OCI-LY1 (cell line): Measurements from ENCODE around the gene ZFPM1.

Experiments used
- H2AFZ ChIP-seq: fragments of 200-600 bp; sonication (generic), shearing (Covaris generic); 2 replicates; pipeline ENCODE4 v1.6.0; 2014; ENCODE audit warnings: antibody characterized with exemption, mild to moderate bottlenecking, low read length
- H3F3A ChIP-seq: fragments of 200-600 bp; sonication (generic), shearing (Covaris generic); 2 replicates; pipeline ENCODE4 v1.6.0; 2014; ENCODE audit warnings: mild to moderate bottlenecking, antibody characterized with exemption, low read length, moderate library complexity; ENCODE audit not compliant: insufficient read depth
- H3K27ac ChIP-seq: fragments of 200-600 bp; sonication (generic); 2 replicates; pipeline ENCODE4 v1.5.1; 2014; ENCODE audit warnings: low read length, mixed run types, mild to moderate bottlenecking, low read depth; ENCODE audit not compliant: poor library complexity, severe bottlenecking
- H3K27me3 ChIP-seq: fragments of 200-600 bp; sonication (generic); 2 replicates; pipeline ENCODE4 v1.6.0; 2014; ENCODE audit warnings: antibody characterized with exemption, mild to moderate bottlenecking, low read length, moderate library complexity; ENCODE audit not compliant: insufficient read depth
- H3K36me3 ChIP-seq: fragments of 200-600 bp; sonication (generic); 2 replicates; pipeline ENCODE4 v1.6.1; 2014; ENCODE audit warnings: mild to moderate bottlenecking, antibody characterized with exemption, low read length, moderate library complexity, mixed read lengths; ENCODE audit not compliant: insufficient read depth
- H3K4me1 ChIP-seq: fragments of 200-600 bp; sonication (generic); 2 replicates; pipeline ENCODE4 v1.5.1; 2014; ENCODE audit warnings: mild to moderate bottlenecking, low read length, moderate library complexity; ENCODE audit not compliant: insufficient read depth, severe bottlenecking
- H3K4me2 ChIP-seq: fragments of 200-600 bp; sonication (generic), shearing (Covaris generic); 2 replicates; pipeline ENCODE4 v1.6.1; 2014; ENCODE audit warnings: low read length
- H3K4me3 ChIP-seq: fragments of 200-600 bp; sonication (generic); 2 replicates; pipeline ENCODE4 v1.5.1; 2014; ENCODE audit warnings: low read length, low read depth, mild to moderate bottlenecking, mixed read lengths; ENCODE audit not compliant: poor library complexity, severe bottlenecking
- H3K79me2 ChIP-seq: fragments of 200-600 bp; shearing (Covaris generic); 2 replicates; pipeline ENCODE4 v1.6.1; 2016; ENCODE audit warnings: mixed run types, low read length, mixed read lengths; ENCODE audit not compliant: insufficient read depth
- H3K9ac ChIP-seq: fragments of 200-600 bp; sonication (generic), shearing (Covaris generic); 2 replicates; pipeline ENCODE4 v1.6.1; 2014; ENCODE audit warnings: mild to moderate bottlenecking, low read length, mixed read lengths
- H3K9me2 ChIP-seq: fragments of 200-600 bp; sonication (generic), shearing (Covaris generic); 2 replicates; pipeline ENCODE4 v1.6.1; 2014; ENCODE audit warnings: low read depth, mild to moderate bottlenecking, low read length, mixed read lengths
- H3K9me3 ChIP-seq: fragments of 200-600 bp; shearing (Covaris generic); 2 replicates; pipeline ENCODE4 v1.6.1; 2014; ENCODE audit warnings: low read length, mixed read lengths
- H4K20me1 ChIP-seq: fragments of 200-600 bp; sonication (generic), shearing (Covaris generic); 2 replicates; pipeline ENCODE4 v1.6.0; 2016; ENCODE audit warnings: mild to moderate bottlenecking, low read length; ENCODE audit not compliant: insufficient read depth
- EZH2 ChIP-seq: fragments of 200-600 bp; sonication (generic), shearing (Covaris generic); IDR thresholded peaks from 2 replicates; pipeline ENCODE4 v1.8.0; 2017; ENCODE audit warnings: borderline replicate concordance, mixed run types, mild to moderate bottlenecking, antibody characterized with exemption, low read length, moderate library complexity, mixed read lengths
- TF ChIP-seq, protein P1 (sequence below): fragments of 200-600 bp; sonication (generic), shearing (Covaris generic); IDR thresholded peaks from 2 replicates; pipeline ENCODE4 v1.5.1; 2017; ENCODE audit warnings: mild to moderate bottlenecking, antibody characterized with exemption, low read length, moderate library complexity, mixed read lengths

Gene ZFPM1

DNA sequence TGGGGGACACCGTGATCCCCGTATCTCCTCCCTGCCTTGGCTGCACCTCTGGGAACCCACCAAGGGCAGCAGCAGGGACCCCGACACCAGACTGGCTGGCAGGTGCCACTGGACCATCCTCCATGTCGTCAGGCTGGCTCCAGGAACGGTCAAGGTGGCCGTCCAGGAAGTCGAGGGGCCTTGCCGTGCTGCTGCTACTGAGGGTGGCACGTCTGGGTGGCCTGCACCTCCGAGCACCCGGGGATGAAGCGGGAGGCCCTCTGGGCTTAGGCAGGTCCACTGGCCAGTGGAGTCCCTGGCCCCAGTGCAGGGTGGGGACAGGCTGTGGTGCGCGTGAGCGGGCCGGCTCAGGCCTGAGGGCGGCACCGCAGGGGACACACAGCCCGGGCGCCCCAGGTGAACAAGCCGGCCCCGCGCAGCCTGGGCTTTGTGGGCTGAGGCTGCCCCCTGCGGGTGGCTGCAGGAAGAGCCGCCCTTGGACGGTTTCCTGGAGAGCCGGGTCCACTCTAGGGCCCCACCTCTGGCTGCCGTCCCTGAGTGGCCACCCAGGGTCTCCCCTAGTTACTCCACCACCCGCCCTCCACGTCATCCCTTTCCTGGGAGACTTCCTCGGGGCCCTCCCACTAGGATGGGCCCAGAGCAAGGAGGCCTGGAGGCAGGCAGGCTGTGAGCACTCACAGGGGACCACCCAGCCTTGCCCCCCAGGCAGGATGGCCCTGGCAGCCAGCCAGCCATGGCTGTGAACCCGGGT, 74.3 kb downstream of the ZFPM1 start:
- H3K4me2 ChIP-seq: no peak overlapping the region
- H3K27me3 ChIP-seq: no peaks in the 10 kb centered on the region; the same call in 1 of the 2 replicates
- no peaks in the 10 kb centered on the region for H3K36me3 ChIP-seq
- no peaks in the 10 kb centered on the region for H3K9me3 ChIP-seq
- no peak overlapping the region for H3K27ac ChIP-seq
- no peaks in the 10 kb centered on the region for H4K20me1 ChIP-seq
- H3K79me2 ChIP-seq: no peaks in the 10 kb centered on the region
- H3F3A ChIP-seq: no peaks in the 10 kb centered on the region
- H3K4me3 ChIP-seq: no peak overlapping the region
- no peak overlapping the region for H3K9ac ChIP-seq
- no peaks in the 10 kb centered on the region for H3K9me2 ChIP-seq
- H3K4me1 ChIP-seq: no peaks in the 10 kb centered on the region
- H2AFZ ChIP-seq: no peak overlapping the region
- TF ChIP-seq, protein P1, sequence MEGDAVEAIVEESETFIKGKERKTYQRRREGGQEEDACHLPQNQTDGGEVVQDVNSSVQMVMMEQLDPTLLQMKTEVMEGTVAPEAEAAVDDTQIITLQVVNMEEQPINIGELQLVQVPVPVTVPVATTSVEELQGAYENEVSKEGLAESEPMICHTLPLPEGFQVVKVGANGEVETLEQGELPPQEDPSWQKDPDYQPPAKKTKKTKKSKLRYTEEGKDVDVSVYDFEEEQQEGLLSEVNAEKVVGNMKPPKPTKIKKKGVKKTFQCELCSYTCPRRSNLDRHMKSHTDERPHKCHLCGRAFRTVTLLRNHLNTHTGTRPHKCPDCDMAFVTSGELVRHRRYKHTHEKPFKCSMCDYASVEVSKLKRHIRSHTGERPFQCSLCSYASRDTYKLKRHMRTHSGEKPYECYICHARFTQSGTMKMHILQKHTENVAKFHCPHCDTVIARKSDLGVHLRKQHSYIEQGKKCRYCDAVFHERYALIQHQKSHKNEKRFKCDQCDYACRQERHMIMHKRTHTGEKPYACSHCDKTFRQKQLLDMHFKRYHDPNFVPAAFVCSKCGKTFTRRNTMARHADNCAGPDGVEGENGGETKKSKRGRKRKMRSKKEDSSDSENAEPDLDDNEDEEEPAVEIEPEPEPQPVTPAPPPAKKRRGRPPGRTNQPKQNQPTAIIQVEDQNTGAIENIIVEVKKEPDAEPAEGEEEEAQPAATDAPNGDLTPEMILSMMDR: peak; percentile 64
- no peak for TF ChIP-seq EZH2

DNA sequence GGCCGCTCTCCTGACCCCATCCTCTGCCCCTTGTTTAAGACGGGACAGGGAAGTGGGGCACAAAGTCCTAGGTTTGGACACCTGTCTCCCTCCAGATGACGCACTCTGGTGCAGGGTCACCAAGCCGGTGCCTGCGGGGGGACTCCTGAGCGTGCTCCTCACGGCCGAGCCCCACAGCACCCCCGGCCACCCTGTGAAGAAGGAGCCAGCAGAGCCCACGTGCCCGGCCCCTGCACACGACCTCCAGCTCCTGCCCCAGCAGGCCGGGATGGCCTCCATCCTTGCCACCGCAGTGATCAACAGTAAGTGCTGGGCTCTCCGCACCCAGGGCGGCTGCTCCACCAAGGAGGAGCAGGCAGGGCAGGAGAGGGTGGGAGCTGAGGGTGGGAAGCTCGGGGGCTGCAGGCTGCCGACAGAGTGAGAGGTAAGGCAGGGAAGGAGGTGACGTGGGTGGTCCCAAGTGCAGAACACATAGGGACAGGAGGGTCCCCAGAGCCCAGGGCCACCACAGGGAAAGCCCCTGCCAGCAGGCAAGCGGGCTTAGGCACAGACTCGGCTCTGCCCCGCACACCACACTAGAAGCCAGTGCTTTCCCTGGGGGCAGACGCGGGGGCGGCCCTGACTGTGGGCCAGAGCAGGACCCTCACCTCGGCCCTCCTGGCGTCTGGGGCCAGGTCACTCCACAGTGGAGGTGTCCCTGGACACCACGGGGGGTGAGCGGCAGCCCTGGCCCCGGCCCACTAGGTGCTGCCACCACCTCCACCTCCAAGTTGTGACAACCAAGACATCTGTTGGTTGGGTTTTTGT, 75.1 kb downstream of the ZFPM1 start:
- Histone ChIP-seq H3K4me3 (no peak overlapping the region), H3F3A (no peaks in the 10 kb centered on the region), H3K9ac (no peak overlapping the region), H3K27ac (no peak overlapping the region), H2AFZ (no peak overlapping the region), H3K27me3 (no peaks in the 10 kb centered on the region; the same call in 1 of the 2 replicates), H3K9me3 (no peaks in the 10 kb centered on the region), H4K20me1 (no peaks in the 10 kb centered on the region), H3K79me2 (no peaks in the 10 kb centered on the region), H3K4me2 (no peak overlapping the region), H3K36me3 (no peaks in the 10 kb centered on the region), H3K9me2 (no peaks in the 10 kb centered on the region), H3K4me1 (no peaks in the 10 kb centered on the region)
- TF ChIP-seq, protein P1: no peak
- no peak for TF ChIP-seq EZH2

DNA sequence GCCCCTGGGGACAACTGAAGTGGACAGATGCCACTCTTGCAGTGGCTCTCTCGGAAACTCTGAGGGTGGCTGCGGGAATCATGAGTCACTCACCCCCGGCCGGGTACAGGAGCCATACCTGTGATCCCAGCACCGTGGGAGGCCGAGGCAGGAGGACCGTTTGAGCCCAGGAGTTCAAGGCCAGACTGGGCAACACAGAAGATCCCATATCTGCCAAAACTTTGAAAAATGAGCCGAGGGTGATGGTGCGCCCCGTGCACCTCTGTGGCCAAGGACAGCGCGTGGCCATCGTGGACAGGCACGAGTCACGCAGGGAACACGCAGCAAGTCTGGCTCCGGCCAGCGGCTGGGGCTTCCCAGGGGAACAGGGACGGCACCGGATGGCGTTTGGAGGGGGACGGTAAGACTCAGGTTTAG, 75.8 kb downstream of the ZFPM1 start:
- no peaks in the 10 kb centered on the region; the same call in 1 of the 2 replicates for H3K27me3 ChIP-seq
- no peak overlapping the region for H2AFZ ChIP-seq
- no peaks in the 10 kb centered on the region for H3K9me2 ChIP-seq
- H3K4me3 ChIP-seq: no peak overlapping the region
- H3F3A ChIP-seq: no peaks in the 10 kb centered on the region
- no peak overlapping the region for H3K4me2 ChIP-seq
- TF ChIP-seq, protein P1: no peak
- TF ChIP-seq EZH2: no peak
- no peaks in the 10 kb centered on the region for H4K20me1 ChIP-seq
- H3K9ac ChIP-seq: no peak overlapping the region
- H3K79me2 ChIP-seq: no peaks in the 10 kb centered on the region
- H3K36me3 ChIP-seq: no peaks in the 10 kb centered on the region
- H3K27ac ChIP-seq: no peak overlapping the region
- H3K9me3 ChIP-seq: no peaks in the 10 kb centered on the region
- no peaks in the 10 kb centered on the region for H3K4me1 ChIP-seq
